H1 (cell line): ENCODE results near the gene PIGU. TPM values are rescaled to one million over a fixed set of nuclear protein-coding genes. Genes with fewer than 3 reads are reported as not detected.

ENCODE experiments used
- CTCF ChIA-PET: fragments of 300-600 bp; sonication (Branson Sonifier 250); formaldehyde crosslinking; loops from one replicate; lab custom pipeline; 2021; ENCODE audit not compliant: partially characterized antibody; lab: Charles Lee
- POLR2A ChIA-PET: fragments of 300-600 bp; sonication (Branson Sonifier 250); formaldehyde crosslinking; loops from one replicate; lab custom pipeline; 2021; ENCODE audit warnings: inconsistent platforms; ENCODE audit not compliant: partially characterized antibody; lab: Charles Lee
- DNase-seq, 2 experiments: peaks; one replicate each; pipeline versions ENCODE4 v3.0.0 to v3.0.0-alpha.2; 2010 to 2022; ENCODE audit warnings: low spot score in 2 of 2, low read depth in 1 of 2, mixed read lengths in 1 of 2
- FAIRE-seq: peaks from 2 replicates; lab custom pipeline; 2011; peaks lifted over from hg19 to GRCh38; lab: Jason Lieb, UNC
- H2AFZ ChIP-seq: 2 replicates; pipeline ENCODE4 v1.8.1; 2012; ENCODE audit warnings: low read length, inconsistent platforms
- H2AK5ac ChIP-seq: 2 replicates; pipeline ENCODE4 v1.6.1; 2013; ENCODE audit warnings: low read depth, low read length
- H2BK120ac ChIP-seq: replicated peaks from 2 replicates; pipeline ENCODE3; 2013; ENCODE audit warnings: low read depth, low read length, inconsistent platforms
- H2BK12ac ChIP-seq: 2 replicates; pipeline ENCODE4 v1.6.1; 2013; ENCODE audit warnings: low read depth, low read length
- H2BK15ac ChIP-seq: 2 replicates; pipeline ENCODE4 v1.6.1; 2013; ENCODE audit warnings: low read length
- H2BK20ac ChIP-seq: 2 replicates; pipeline ENCODE4 v1.6.1; 2013; ENCODE audit warnings: low read length
- H2BK5ac ChIP-seq: 2 replicates; pipeline ENCODE4 v1.6.1; 2013; ENCODE audit warnings: low read depth, low read length
- H3K14ac ChIP-seq: 2 replicates; pipeline ENCODE4 v1.6.1; 2013; ENCODE audit warnings: inconsistent platforms; ENCODE audit not compliant: insufficient read length
- H3K18ac ChIP-seq: 2 replicates; pipeline ENCODE4 v1.6.1; 2013; ENCODE audit warnings: low read length; ENCODE audit errors: extremely low read depth
- H3K23ac ChIP-seq: 2 replicates; pipeline ENCODE4 v1.6.1; 2013; ENCODE audit warnings: inconsistent platforms; ENCODE audit not compliant: insufficient read length
- H3K23me2 ChIP-seq: 2 replicates; pipeline ENCODE4 v1.6.1; 2013; ENCODE audit warnings: low read depth, low read length
- H3K27ac ChIP-seq: 2 replicates; pipeline ENCODE4 v1.6.1; 2011; ENCODE audit warnings: low read depth, low read length, inconsistent platforms
- H3K27me3 ChIP-seq, 4 experiments: replicated peaks in 1 of 4; 1 replicate in 1 of 4; 2 replicates in 3 of 4; pipeline versions ENCODE4 v1.6.1 to v1.8.1; 2011 to 2013; ENCODE audit warnings: low read length in 3 of 4, mild to moderate bottlenecking in 3 of 4, inconsistent platforms in 2 of 4, mixed read lengths in 2 of 4, moderate library complexity in 1 of 4; ENCODE audit not compliant: control insufficient read depth in 3 of 4, insufficient read depth in 3 of 4; ENCODE audit errors: extremely low read depth in 1 of 4
- H3K36me3 ChIP-seq, 4 experiments: 2 replicates each; pipeline versions ENCODE4 v1.6.1 to v1.8.1; 2011 to 2013; ENCODE audit warnings: mild to moderate bottlenecking in 4 of 4, low read length in 3 of 4, moderate library complexity in 2 of 4, control low read depth in 1 of 4, inconsistent platforms in 1 of 4; ENCODE audit not compliant: insufficient read depth in 4 of 4, control insufficient read depth in 2 of 4
- H3K4ac ChIP-seq: replicated peaks from 2 replicates; pipeline ENCODE3; 2013; ENCODE audit warnings: low read length, low read depth, mixed read lengths, inconsistent platforms; ENCODE audit not compliant: insufficient read length
- H3K4me1 ChIP-seq, 4 experiments: replicated peaks in 1 of 4; 1 replicate in 1 of 4; 2 replicates in 3 of 4; pipeline versions ENCODE4 v1.6.1 to v1.8.1; 2011 to 2013; ENCODE audit warnings: low read length in 3 of 4, inconsistent platforms in 2 of 4, mixed read lengths in 1 of 4; ENCODE audit not compliant: insufficient read depth in 4 of 4, control insufficient read depth in 3 of 4
- H3K4me2 ChIP-seq, 2 experiments: 2 replicates each; pipeline versions ENCODE4 v1.6.1 to v1.8.1; 2011 to 2013; ENCODE audit warnings: low read depth in 2 of 2, low read length in 2 of 2, control low read depth in 1 of 2, inconsistent platforms in 1 of 2, mild to moderate bottlenecking in 1 of 2; ENCODE audit not compliant: insufficient read depth in 1 of 2
- H3K4me3 ChIP-seq, 4 experiments: fragments of 200-600, 300-600 bp in 1 of 4; sonication (generic), shearing (Covaris generic), sonication (Bioruptor Twin) in 1 of 4; 2 replicates each; pipeline versions ENCODE4 v1.5.1 to v1.8.1; 2011 to 2016; ENCODE audit warnings: low read length in 4 of 4, low read depth in 3 of 4, control low read depth in 2 of 4, inconsistent platforms in 2 of 4, mild to moderate bottlenecking in 2 of 4, mixed read lengths in 1 of 4, moderate library complexity in 1 of 4; ENCODE audit not compliant: insufficient read depth in 2 of 4; ENCODE audit errors: extremely low read depth in 1 of 4
- H3K56ac ChIP-seq: replicated peaks from 2 replicates; pipeline ENCODE3; 2013; ENCODE audit warnings: low read depth, mild to moderate bottlenecking, mixed read lengths, low read length, inconsistent platforms; ENCODE audit not compliant: insufficient read length
- H3K79me1 ChIP-seq: 2 replicates; pipeline ENCODE4 v1.6.1; 2013; ENCODE audit warnings: low read depth, low read length, control low read depth
- H3K79me2 ChIP-seq, 2 experiments: 2 replicates each; pipeline versions ENCODE4 v1.6.1 to v1.8.1; 2012 to 2013; ENCODE audit warnings: low read length in 2 of 2, mild to moderate bottlenecking in 2 of 2, inconsistent platforms in 1 of 2; ENCODE audit not compliant: insufficient read depth in 2 of 2, control insufficient read depth in 1 of 2
- H3K9ac ChIP-seq, 4 experiments: replicated peaks in 1 of 4; 1 replicate in 1 of 4; 2 replicates in 3 of 4; pipeline versions ENCODE4 v1.6.1 to v1.8.1; 2011 to 2013; ENCODE audit warnings: low read depth in 3 of 4, low read length in 3 of 4, control low read depth in 2 of 4, mild to moderate bottlenecking in 2 of 4, moderate library complexity in 2 of 4, inconsistent platforms in 1 of 4; ENCODE audit errors: extremely low read depth in 1 of 4
- H3K9me3 ChIP-seq, 2 experiments: 2 replicates each; pipeline versions ENCODE4 v1.6.1 to v1.8.1; 2012 to 2013; ENCODE audit warnings: mild to moderate bottlenecking in 2 of 2, moderate library complexity in 2 of 2, control low read depth in 1 of 2, inconsistent platforms in 1 of 2, low read depth in 1 of 2, low read length in 1 of 2, mixed read lengths in 1 of 2; ENCODE audit not compliant: insufficient read depth in 2 of 2
- H4K20me1 ChIP-seq, 2 experiments: replicated peaks in 1 of 2; 2 replicates each; pipeline versions ENCODE3 to v1.8.1; 2011 to 2013; ENCODE audit warnings: inconsistent platforms in 2 of 2, low read length in 2 of 2, mild to moderate bottlenecking in 1 of 2; ENCODE audit not compliant: insufficient read depth in 2 of 2, control insufficient read depth in 1 of 2
- H4K5ac ChIP-seq: 2 replicates; pipeline ENCODE4 v1.6.1; 2013; ENCODE audit warnings: low read length, low read depth, mixed read lengths, inconsistent platforms; ENCODE audit not compliant: insufficient read length
- H4K8ac ChIP-seq: 2 replicates; pipeline ENCODE4 v1.8.0; 2013; ENCODE audit warnings: mild to moderate bottlenecking, moderate library complexity, low read length, inconsistent platforms; ENCODE audit not compliant: insufficient read depth; ENCODE audit errors: extremely low read depth
- H4K91ac ChIP-seq: replicated peaks from 2 replicates; pipeline ENCODE3; 2013; ENCODE audit warnings: low read length, mixed read lengths, inconsistent platforms; ENCODE audit not compliant: insufficient read length
- CEBPB ChIP-seq: IDR thresholded peaks from 2 replicates; pipeline ENCODE4 v1.6.1; 2012; ENCODE audit warnings: low read depth, low read length
- CHD2 ChIP-seq: IDR thresholded peaks from 2 replicates; pipeline ENCODE4 v1.6.1; 2012; ENCODE audit warnings: low read length, improper control_type of control experiment
- EP300 ChIP-seq, 2 experiments: IDR thresholded peaks; 1 replicate in 1 of 2; 2 replicates in 1 of 2; pipeline ENCODE4 v1.6.1; 2011 to 2012; ENCODE audit warnings: low read depth in 2 of 2, low read length in 2 of 2, mild to moderate bottlenecking in 2 of 2, borderline replicate concordance in 1 of 2, inconsistent platforms in 1 of 2, moderate library complexity in 1 of 2
- FOSL1 ChIP-seq: IDR thresholded peaks from 2 replicates; pipeline ENCODE4 v1.6.1; 2011; ENCODE audit warnings: mild to moderate bottlenecking, low read depth, low read length, moderate library complexity; ENCODE audit not compliant: insufficient read depth
- JUN ChIP-seq: IDR thresholded peaks from 2 replicates; pipeline ENCODE4 v1.6.1; 2011; ENCODE audit warnings: low read depth, mild to moderate bottlenecking, improper control_type of control experiment, low read length
- NRF1 ChIP-seq: IDR thresholded peaks from 2 replicates; pipeline ENCODE4 v1.6.1; 2011; ENCODE audit warnings: mild to moderate bottlenecking, low read depth, low read length, improper control_type of control experiment
- POLR2AphosphoS5 ChIP-seq: IDR thresholded peaks from 2 replicates; pipeline ENCODE4 v1.6.1; 2011; ENCODE audit warnings: low read depth, low read length
- TAF7 ChIP-seq: optimal IDR thresholded peaks from 2 replicates; pipeline ENCODE3; 2011; ENCODE audit warnings: low read depth, mild to moderate bottlenecking, inconsistent platforms, low read length, moderate library complexity, borderline replicate concordance
- TCF12 ChIP-seq: IDR thresholded peaks from 2 replicates; pipeline ENCODE4 v1.6.1; 2011; ENCODE audit warnings: low read depth, mild to moderate bottlenecking, low read length
- WGBS, 2 experiments: shearing (Covaris generic) in 1 of 2; methylation state at CpG; one replicate each; pipeline versions ENCODE4 v1.1.6 to v1.1.7; 2013 to 2015; ENCODE audit warnings: low lambda C conversion rate in 2 of 2, mixed read lengths in 2 of 2, inconsistent platforms in 1 of 2, low coverage in 1 of 2, missing lambda C conversion rate in 1 of 2; ENCODE audit not compliant: insufficient replicate concordance in 2 of 2, insufficient coverage in 1 of 2, insufficient read length in 1 of 2; ENCODE audit errors: extremely low coverage in 1 of 2, missing lambda C conversion rate in 1 of 2; 5-methylcytosine and 5-hydroxymethylcytosine counted together
- polyA plus RNA-seq, 7 experiments: library from polyadenylated mRNA; depleted of rRNA in 3 of 7; stranded (reverse) in 5 of 7; unstranded in 2 of 7; fragments of >200 nt in 5 of 7; fragments of 200-250 nt in 2 of 7; gene quantifications; 1 replicate in 5 of 7; 2 replicates in 1 of 7; 4 replicates in 1 of 7; pipeline versions ENCODE4 v1.2.1 to v1.2.3, GENCODE V29; 2011 to 2013; ENCODE audit warnings: missing spikeins in 2 of 7, mixed read lengths in 2 of 7
- total RNA-seq: library from RNA; stranded (reverse); fragmentation: NEBNext Ultra II Directional; extraction: Animal tissue kit (Norgen Biotek cat#: 25700); gene quantifications from 2 replicates; pipeline ENCODE4 v1.2.1, GENCODE V29; 2021
- TF ChIP-seq, protein P1 (sequence below): IDR thresholded peaks from 2 replicates; pipeline ENCODE4 v1.6.1; 2012; ENCODE audit warnings: inconsistent platforms
- TF ChIP-seq, protein P2 (sequence below): IDR thresholded peaks from 2 replicates; pipeline ENCODE4 v1.6.1; 2011; ENCODE audit warnings: low read length, improper control_type of control experiment

PIGU gene
- total and polyA plus RNA-seq, 2 of the 8 experiments (the other 6 are each of a cell fraction or from before 2014, with no cell fraction given) = 28.3 to 117 TPM

- no peak overlapping the region for H3K27ac ChIP-seq
- H3K36me3 ChIP-seq = no peaks in the 10 kb centered on the region
- no peaks in the 10 kb centered on the region for H3K23me2 ChIP-seq
- H3K4me3 ChIP-seq = no peak overlapping the region
- no peaks in the 10 kb centered on the region for H3K27me3 ChIP-seq
- H2BK15ac ChIP-seq = no peak overlapping the region
- no peak overlapping the region for H3K23ac ChIP-seq
- H3K9me3 ChIP-seq = no peaks in the 10 kb centered on the region
- no peak overlapping the region for H3K4ac ChIP-seq
- no peak overlapping the region for H2BK120ac ChIP-seq
- no peak overlapping the region for H3K18ac ChIP-seq
- 86% methylated on average over 9 of the region's 9 CpGs; no CpG with 5 or more reads in 1 of the 2 experiments for WGBS, 2 experiments
- H2AFZ ChIP-seq = no peak overlapping the region
- H2BK12ac ChIP-seq = no peak overlapping the region
- ChIA-PET POLR2A (no interaction called here), CTCF (interaction anchor here (0.6 to 0.9 kb wide), 2 partner anchors 183 to 483 kb away, joined by 4 read pairs; no protein-coding TSS in a partner anchor)
- H3K4me2 ChIP-seq = no peak overlapping the region
- FAIRE-seq (no peak), DNase-seq (no peak)
- H3K14ac ChIP-seq = no peak overlapping the region
- H2BK5ac ChIP-seq = no peak overlapping the region
- no peaks in the 10 kb centered on the region; a peak in 1 of 7 replicates for H3K4me1 ChIP-seq
- no peak overlapping the region for H3K9ac ChIP-seq
- no peak overlapping the region for H3K56ac ChIP-seq
- no peak overlapping the region for H4K91ac ChIP-seq
- no peak for TF ChIP-seq CHD2
- TF ChIP-seq, protein P1, sequence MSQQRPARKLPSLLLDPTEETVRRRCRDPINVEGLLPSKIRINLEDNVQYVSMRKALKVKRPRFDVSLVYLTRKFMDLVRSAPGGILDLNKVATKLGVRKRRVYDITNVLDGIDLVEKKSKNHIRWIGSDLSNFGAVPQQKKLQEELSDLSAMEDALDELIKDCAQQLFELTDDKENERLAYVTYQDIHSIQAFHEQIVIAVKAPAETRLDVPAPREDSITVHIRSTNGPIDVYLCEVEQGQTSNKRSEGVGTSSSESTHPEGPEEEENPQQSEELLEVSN = no peak
- no peak for TF ChIP-seq FOSL1
- no peak for TF ChIP-seq TAF7
- no peak for TF ChIP-seq CEBPB
- no peak for TF ChIP-seq NRF1
- no peak for TF ChIP-seq EP300 (IDR thresholded peaks at IDR 0.05; ENCODE audit: borderline replicate concordance in 1 of 2, low read depth in 2 of 2, low read length in 2 of 2)
- TF ChIP-seq, protein P2, sequence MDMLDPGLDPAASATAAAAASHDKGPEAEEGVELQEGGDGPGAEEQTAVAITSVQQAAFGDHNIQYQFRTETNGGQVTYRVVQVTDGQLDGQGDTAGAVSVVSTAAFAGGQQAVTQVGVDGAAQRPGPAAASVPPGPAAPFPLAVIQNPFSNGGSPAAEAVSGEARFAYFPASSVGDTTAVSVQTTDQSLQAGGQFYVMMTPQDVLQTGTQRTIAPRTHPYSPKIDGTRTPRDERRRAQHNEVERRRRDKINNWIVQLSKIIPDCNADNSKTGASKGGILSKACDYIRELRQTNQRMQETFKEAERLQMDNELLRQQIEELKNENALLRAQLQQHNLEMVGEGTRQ = no peak
- TF ChIP-seq JUN = no peak
- TF ChIP-seq POLR2AphosphoS5 = no peak
- no peak for TF ChIP-seq TCF12
- no peaks in the 10 kb centered on the region for H3K79me2 ChIP-seq
- no peak overlapping the region for H2AK5ac ChIP-seq
- H2BK20ac ChIP-seq = no peak overlapping the region
- no peak overlapping the region for H4K8ac ChIP-seq
- no peaks in the 10 kb centered on the region for H3K79me1 ChIP-seq
- H4K5ac ChIP-seq = no peak overlapping the region
- H4K20me1 ChIP-seq = peaks cover 2 to 3% of the 10 kb centered on the region in 2 experiments
Observed at GRCh38 chr20:34586488-34587163, 90.3 kb downstream of the PIGU start.
